Measurements from ENCODE around the gene PER2.

DNA sequence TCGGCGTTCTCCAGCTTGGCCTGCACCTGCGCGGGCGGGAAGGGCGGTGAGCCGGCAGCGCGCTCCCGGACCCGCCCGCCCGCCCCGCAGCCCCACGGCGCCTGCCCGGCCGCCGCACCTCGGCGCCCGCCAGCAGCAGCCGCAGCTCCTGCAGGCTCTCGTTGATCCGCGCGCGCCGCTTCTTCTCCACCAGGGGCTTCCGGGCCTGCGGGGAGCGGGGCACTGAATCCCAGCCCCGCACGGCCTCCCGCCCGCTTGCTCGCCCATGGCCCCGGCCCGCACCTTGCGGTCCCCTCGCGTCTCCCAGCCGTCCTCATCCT lies 48.9 kb downstream of the PER2 start:
- TF ChIP-seq CTCF (conservative IDR thresholded peaks at IDR 0.05; ENCODE audit: low read depth, low read length) (no peak), POLR2A (IDR thresholded peaks at IDR 0.05; ENCODE audit: low read depth, low read length) (no peak), USF2 (IDR thresholded peaks at IDR 0.05; ENCODE audit: low read depth, low read length) (no peak), MAZ (IDR thresholded peaks at IDR 0.05; ENCODE audit: borderline replicate concordance, low read depth, low read length) (no peak), BHLHE40 (IDR thresholded peaks at IDR 0.05; ENCODE audit: low read depth, low read length) (no peak), CHD1 (IDR thresholded peaks at IDR 0.05; ENCODE audit: low read depth, low read length) (no peak), CEBPB (IDR thresholded peaks at IDR 0.05; ENCODE audit: low read depth, low read length) (no peak), MXI1 (IDR thresholded peaks at IDR 0.05; ENCODE audit: borderline replicate concordance, low read depth, low read length) (no peak), RAD21 (IDR thresholded peaks at IDR 0.05; ENCODE audit: low read length) (no peak), RCOR1 (IDR thresholded peaks at IDR 0.05; ENCODE audit: insufficient replicate concordance, low read length) (no peak), SMC3 (IDR thresholded peaks at IDR 0.05; ENCODE audit: low read depth, low read length) (no peak), FOS (IDR thresholded peaks at IDR 0.05; ENCODE audit: low read depth, low read length) (no peak), MAFK (IDR thresholded peaks at IDR 0.05; ENCODE audit: low read depth, low read length) (no peak), RFX5 (IDR thresholded peaks at IDR 0.05; ENCODE audit: low read depth, low read length) (no peak)

Measured in IMR-90 (cell line).